Testis (tissue), 2 donors: ENCODE measurements around the gene KCNK18.
"Not testable (repeated sequence)": the region's sequence is repeated elsewhere in the genome, so short reads cannot be mapped to it uniquely, and the experiment has no call there.

Experiments
- CTCF ChIP-seq, 3 experiments: fragments of 450-650 bp in 2 of 3; fragments of 200-600 bp in 1 of 3; sonication (generic) in 1 of 3; IDR thresholded peaks; one replicate each; pipeline ENCODE4 v1.5.1; 2016 to 2019; ENCODE audit warnings: antibody characterized with exemption in 3 of 3, mild to moderate bottlenecking in 2 of 3, moderate library complexity in 1 of 3
- POLR2A ChIP-seq: fragments of 450-650 bp; IDR thresholded peaks from one replicate; pipeline ENCODE4 v1.6.1; 2017; ENCODE audit warnings: antibody characterized with exemption, mild to moderate bottlenecking, moderate library complexity

GRCh38 chr10:117185817-117186216 lies 11.5 kb upstream of the KCNK18 start:
- not testable (repeated sequence) for TF ChIP-seq CTCF (IDR thresholded peaks at IDR 0.05); POLR2A
